Natural killer cell (primary cell): Measurements from ENCODE around the gene ERICH3. TPM values are rescaled to one million over a fixed set of nuclear protein-coding genes. Genes with fewer than 3 reads are reported as not detected.

Experiments used
- ATAC-seq, 3 donors: fragments of 150-1000 bp in 2 of 3; fragments of 200-7000 bp in 1 of 3; cut with Tn5 transposase; 1 replicate in 1 of 3; 2 replicates in 2 of 3; pipeline ENCODE4 v1.10.0; 2021; ENCODE audit warnings: mild to moderate bottlenecking in 2 of 3, moderate library complexity in 2 of 3
- DNase-seq, 2 donors: peaks; one replicate each; pipeline versions ENCODE4 v3.0.0 to v3.0.0-alpha.2; 2013 to 2021; ENCODE audit warnings: mixed read lengths in 1 of 2
- H3K27ac ChIP-seq: one replicate; pipeline ENCODE4 v1.5.1; 2013; ENCODE audit warnings: mild to moderate bottlenecking, low read length
- H3K27me3 ChIP-seq: one replicate; pipeline ENCODE4 v1.6.1; 2013; ENCODE audit warnings: low read length; ENCODE audit not compliant: control insufficient read depth, insufficient read depth
- H3K36me3 ChIP-seq: one replicate; pipeline ENCODE4 v1.6.1; 2013; ENCODE audit warnings: low read length; ENCODE audit not compliant: control insufficient read depth, insufficient read depth
- H3K4me1 ChIP-seq: one replicate; pipeline ENCODE4 v1.6.1; 2013; ENCODE audit warnings: low read length; ENCODE audit not compliant: control insufficient read depth, insufficient read depth
- H3K4me3 ChIP-seq: one replicate; pipeline ENCODE4 v1.5.1; 2013; ENCODE audit warnings: low read length
- H3K9me3 ChIP-seq: one replicate; pipeline ENCODE4 v1.6.1; 2013; ENCODE audit warnings: low read length; ENCODE audit not compliant: control insufficient read depth, insufficient read depth
- H3K27ac Mint-ChIP-seq, 2 donors: one replicate each; pipeline ENCODE4 v1.8.0; 2022; ENCODE audit warnings: mild to moderate bottlenecking in 2 of 2, mixed read lengths in 2 of 2, moderate library complexity in 1 of 2
- H3K27me3 Mint-ChIP-seq, 2 donors: one replicate each; pipeline ENCODE4 v1.8.0; 2022; ENCODE audit warnings: low read depth in 2 of 2, mixed read lengths in 2 of 2
- H3K36me3 Mint-ChIP-seq: one replicate; pipeline ENCODE4 v1.8.0; 2022; ENCODE audit warnings: mixed read lengths
- H3K4me1 Mint-ChIP-seq, 2 donors: one replicate each; pipeline ENCODE4 v1.8.0; 2022; ENCODE audit warnings: mixed read lengths in 2 of 2
- H3K4me3 Mint-ChIP-seq: one replicate; pipeline ENCODE4 v1.8.0; 2022; ENCODE audit warnings: mild to moderate bottlenecking, moderate library complexity, mixed read lengths
- H3K9me3 Mint-ChIP-seq, 2 donors: one replicate each; pipeline ENCODE4 v1.8.0; 2022; ENCODE audit warnings: mixed read lengths in 2 of 2
- WGBS: methylation state at CpG from one replicate; pipeline ENCODE4 v1.1.7; 2013; ENCODE audit warnings: missing lambda C conversion rate; ENCODE audit not compliant: insufficient coverage; 5-methylcytosine and 5-hydroxymethylcytosine counted together
- intact Hi-C: fragments of 100-400 bp; cut with micrococcal nuclease; formaldehyde crosslinking; loops from one replicate; pipeline ENCODE4 v1.14.2; 2022
- total RNA-seq, 4 donors: library from RNA; stranded (reverse); fragments of 120-200 nt in 1 of 4; gene quantifications; one replicate each; pipeline versions ENCODE4 v1.2.3 to v1.2.4, GENCODE V29; 2013 to 2022
- TF ChIP-seq, protein P1 (sequence below): fragments of 200-600 bp; IDR thresholded peaks from one replicate; pipeline ENCODE4 v1.8.0; 2022; ENCODE audit warnings: antibody characterized with exemption

The ERICH3 gene
- total RNA-seq, 3 donors from 2014 or later (not counting 1 experiment from before 2014, with no cell fraction given), result 0.64 to 1.0 (median 0.68) TPM

- H3K4me3 ChIP-seq, result no peak overlapping the region
- Mint-ChIP-seq H3K4me1 (no peaks in the 10 kb centered on the region), H3K9me3 (no peaks in the 10 kb centered on the region), H3K4me3 (no peak overlapping the region), H3K27me3 (peaks cover 0 to 6% of the 10 kb centered on the region in 2 donors), H3K36me3 (no peaks in the 10 kb centered on the region), H3K27ac (no peak overlapping the region)
- DNase-seq (no peak), ATAC-seq (no peak)
- H3K9me3 ChIP-seq, result no peaks in the 10 kb centered on the region
- no peaks in the 10 kb centered on the region for H3K27me3 ChIP-seq
- H3K4me1 ChIP-seq, result no peaks in the 10 kb centered on the region
- WGBS, result 88% methylated on average over 1 of the region's 2 CpGs
- intact Hi-C loops, result no loop called here
- TF ChIP-seq, protein P1, sequence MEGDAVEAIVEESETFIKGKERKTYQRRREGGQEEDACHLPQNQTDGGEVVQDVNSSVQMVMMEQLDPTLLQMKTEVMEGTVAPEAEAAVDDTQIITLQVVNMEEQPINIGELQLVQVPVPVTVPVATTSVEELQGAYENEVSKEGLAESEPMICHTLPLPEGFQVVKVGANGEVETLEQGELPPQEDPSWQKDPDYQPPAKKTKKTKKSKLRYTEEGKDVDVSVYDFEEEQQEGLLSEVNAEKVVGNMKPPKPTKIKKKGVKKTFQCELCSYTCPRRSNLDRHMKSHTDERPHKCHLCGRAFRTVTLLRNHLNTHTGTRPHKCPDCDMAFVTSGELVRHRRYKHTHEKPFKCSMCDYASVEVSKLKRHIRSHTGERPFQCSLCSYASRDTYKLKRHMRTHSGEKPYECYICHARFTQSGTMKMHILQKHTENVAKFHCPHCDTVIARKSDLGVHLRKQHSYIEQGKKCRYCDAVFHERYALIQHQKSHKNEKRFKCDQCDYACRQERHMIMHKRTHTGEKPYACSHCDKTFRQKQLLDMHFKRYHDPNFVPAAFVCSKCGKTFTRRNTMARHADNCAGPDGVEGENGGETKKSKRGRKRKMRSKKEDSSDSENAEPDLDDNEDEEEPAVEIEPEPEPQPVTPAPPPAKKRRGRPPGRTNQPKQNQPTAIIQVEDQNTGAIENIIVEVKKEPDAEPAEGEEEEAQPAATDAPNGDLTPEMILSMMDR, result no peak
- H3K27ac ChIP-seq, result no peak overlapping the region
- no peaks in the 10 kb centered on the region for H3K36me3 ChIP-seq
These were observed 10.7 kb upstream of the ERICH3 start for GRCh38 chr1:74684301-74684700.

- no peak overlapping the region for H3K27ac ChIP-seq
- H3K4me3 ChIP-seq, result no peak overlapping the region
- H3K4me1 ChIP-seq, result no peaks in the 10 kb centered on the region
- intact Hi-C loops, result no loop called here
- Mint-ChIP-seq H3K27ac (no peak overlapping the region), H3K27me3 (peaks cover 0 to 6% of the 10 kb centered on the region in 2 donors), H3K36me3 (no peaks in the 10 kb centered on the region), H3K4me3 (no peak overlapping the region), H3K4me1 (no peaks in the 10 kb centered on the region), H3K9me3 (no peaks in the 10 kb centered on the region)
- H3K36me3 ChIP-seq, result no peaks in the 10 kb centered on the region
- ATAC-seq (no peak), DNase-seq (no peak)
- TF ChIP-seq, protein P1, result no peak
- no peaks in the 10 kb centered on the region for H3K9me3 ChIP-seq
- H3K27me3 ChIP-seq, result no peaks in the 10 kb centered on the region
These were observed 10.1 kb upstream of the ERICH3 start for GRCh38 chr1:74683656-74684055.

DNA sequence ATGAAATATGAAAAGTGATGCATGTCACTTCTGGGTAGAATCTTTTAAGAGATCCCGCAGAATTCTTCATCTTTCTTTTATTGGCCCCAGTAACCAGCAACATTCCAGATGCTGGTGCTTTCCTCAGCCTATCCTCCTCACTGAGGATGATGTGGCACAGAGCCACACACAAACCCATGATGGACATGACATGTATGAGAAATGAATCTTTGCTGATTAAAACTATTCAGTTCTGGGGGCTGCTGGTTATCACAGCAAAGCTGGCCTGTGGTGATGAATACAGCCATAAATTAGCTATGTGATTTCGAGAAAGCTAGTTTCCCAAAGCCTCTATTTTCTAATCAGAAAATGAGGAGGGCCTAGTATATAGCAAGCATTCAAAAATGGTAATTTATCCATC lies 8.3 kb upstream of the ERICH3 start:
- Histone ChIP-seq H3K36me3 (no peaks in the 10 kb centered on the region), H3K4me1 (no peaks in the 10 kb centered on the region), H3K9me3 (no peaks in the 10 kb centered on the region), H3K27me3 (no peaks in the 10 kb centered on the region), H3K4me3 (no peak overlapping the region), H3K27ac (no peak overlapping the region)
- intact Hi-C loops, result no loop called here
- Mint-ChIP-seq H3K27ac (no peak overlapping the region), H3K36me3 (no peaks in the 10 kb centered on the region), H3K9me3 (no peaks in the 10 kb centered on the region), H3K27me3 (peaks cover 0 to 6% of the 10 kb centered on the region in 2 donors), H3K4me3 (no peak overlapping the region), H3K4me1 (no peaks in the 10 kb centered on the region)
- TF ChIP-seq, protein P1, result no peak
- 90% methylated on average over 1 of the region's 2 CpGs for WGBS
- DNase-seq (no peak), ATAC-seq (no peak)

- 71% methylated on average over 2 of the region's 4 CpGs for WGBS
- H3K27me3 ChIP-seq, result no peaks in the 10 kb centered on the region
- DNase-seq, result no peak
These were observed 7.9 kb upstream of the ERICH3 start for GRCh38 chr1:74681449-74681848.

More at GRCh38 chr1:74681449-74681848, 7.9 kb upstream of the ERICH3 start:
- TF ChIP-seq, protein P1, result no peak
- no peak for ATAC-seq
- Mint-ChIP-seq H3K9me3 (no peaks in the 10 kb centered on the region), H3K36me3 (no peaks in the 10 kb centered on the region), H3K27me3 (peaks cover 0 to 6% of the 10 kb centered on the region in 2 donors), H3K4me1 (no peaks in the 10 kb centered on the region), H3K27ac (no peak overlapping the region), H3K4me3 (no peak overlapping the region)
- Histone ChIP-seq H3K36me3 (no peaks in the 10 kb centered on the region), H3K4me3 (no peak overlapping the region), H3K9me3 (no peaks in the 10 kb centered on the region), H3K27ac (no peak overlapping the region), H3K4me1 (no peaks in the 10 kb centered on the region)
- intact Hi-C loops, result no loop called here
